ENCODE results near the gene ITPK1. TPM values are rescaled to one million over a fixed set of nuclear protein-coding genes. Genes with fewer than 3 reads are reported as not detected.

ITPK1 gene
- total and polyA plus RNA-seq, 2 experiments from 2014 or later: 18.7 to 35.0 TPM

DNA sequence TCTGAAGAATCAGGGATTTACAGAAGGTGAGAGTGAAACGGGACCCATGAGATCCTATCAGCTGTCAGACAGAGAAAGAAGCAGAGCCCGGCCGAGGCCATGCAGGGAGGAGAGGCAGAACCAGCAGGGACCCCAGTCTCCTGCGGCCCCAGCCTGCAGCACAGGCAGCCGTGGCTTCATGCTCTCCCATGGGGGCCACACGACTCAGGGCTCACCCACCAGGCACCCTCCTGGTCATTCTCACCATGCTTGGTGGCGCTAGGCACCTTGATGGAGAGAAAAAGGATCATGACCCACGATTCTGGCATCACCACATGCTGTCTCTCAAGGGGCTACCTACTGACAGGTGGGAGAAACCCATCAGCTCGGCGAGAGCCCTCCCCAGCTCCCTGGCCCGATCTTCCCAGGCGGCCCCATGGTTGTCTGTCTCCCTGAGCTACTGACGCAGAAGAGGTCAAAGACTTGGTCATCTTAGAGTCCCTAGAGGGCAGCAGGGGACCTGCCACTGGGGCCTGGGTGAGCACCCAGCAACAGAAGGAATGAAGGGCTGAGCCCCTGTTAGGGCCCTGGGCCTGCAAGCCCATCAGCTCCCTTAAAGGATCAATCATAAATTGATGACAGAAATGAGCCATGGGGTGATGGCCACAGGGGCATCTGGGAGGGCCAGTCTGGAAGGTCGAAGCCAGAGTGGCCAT lies 58.0 kb downstream of the ITPK1 start:
- Histone ChIP-seq H3K4me2 (ENCODE audit: unreplicated experiment) (no peak overlapping the region), H2AFZ (no peak overlapping the region), H3K27me3 (replicated peaks; ENCODE audit: insufficient read depth) (no peaks in the 10 kb centered on the region), H3K4me1 (ENCODE audit: insufficient read depth) (peaks cover 14% of the 10 kb centered on the region), H3K4me3 (no peak overlapping the region), H4K20me1 (ENCODE audit: insufficient read depth) (no peaks in the 10 kb centered on the region), H3K79me2 (ENCODE audit: insufficient read depth) (no peaks in the 10 kb centered on the region), H3K9me2 (ENCODE audit: insufficient read depth) (no peaks in the 10 kb centered on the region), H3K9ac (no peak overlapping the region), H3K27ac (no peak overlapping the region), H3K9me3 (ENCODE audit: low read depth) (no peaks in the 10 kb centered on the region), H3K36me3 (ENCODE audit: low read depth) (no peaks in the 10 kb centered on the region), H3F3A (ENCODE audit: insufficient read depth) (no peaks in the 10 kb centered on the region)
- no peak for DNase-seq
- 92 to 96% methylated on average over 14 of the region's 14 CpGs for WGBS, 2 experiments (ENCODE audit: low coverage in 1 of 2, low lambda C conversion rate in 2 of 2, missing lambda C conversion rate in 2 of 2)
- TF ChIP-seq EZH2phosphoT487 (IDR thresholded peaks at IDR 0.05; ENCODE audit: insufficient read depth, low read depth) (no peak), EZH2 (IDR thresholded peaks at IDR 0.05; ENCODE audit: insufficient read depth, poor library complexity, severe bottlenecking) (no peak)
- in situ Hi-C loops (cut with MboI): no loop called here

DNA sequence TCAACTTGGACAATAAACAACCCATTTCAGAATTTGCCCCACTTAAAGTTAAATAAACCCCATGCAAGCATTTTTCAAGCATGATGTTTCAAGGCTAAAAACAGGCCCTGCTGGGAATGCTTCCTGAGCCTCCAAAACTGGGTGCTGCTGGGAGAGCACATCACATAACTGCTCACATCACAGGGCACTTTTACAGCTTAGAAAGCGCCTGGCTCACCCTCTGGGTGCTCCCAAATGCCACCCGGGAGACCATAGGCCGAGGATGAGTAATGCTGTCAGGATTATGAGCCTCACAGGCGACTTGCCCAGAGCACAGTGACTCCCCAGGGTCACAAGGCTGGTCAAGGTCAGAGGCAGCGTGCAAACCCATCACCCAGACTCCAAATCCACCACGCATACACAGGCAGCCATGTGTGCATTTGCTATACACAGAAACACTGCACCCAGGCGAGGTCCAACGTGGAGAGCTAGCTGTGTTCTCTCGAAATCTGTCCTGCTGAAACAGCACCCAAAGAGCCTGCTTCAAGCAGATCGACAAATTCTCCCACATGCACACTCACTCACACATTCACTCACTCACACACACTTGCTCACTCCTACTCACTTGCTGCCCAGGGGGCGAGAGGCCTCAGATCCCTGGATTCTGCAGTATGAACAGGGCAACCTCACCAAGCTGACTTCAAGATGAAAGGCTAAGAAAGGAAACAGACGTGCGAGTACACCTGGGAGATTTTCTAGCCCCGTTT lies 58.7 kb downstream of the ITPK1 start:
- in situ Hi-C loops (cut with MboI): no loop called here
- Histone ChIP-seq H3K79me2 (ENCODE audit: insufficient read depth) (no peaks in the 10 kb centered on the region), H3K4me1 (ENCODE audit: insufficient read depth) (peaks cover 14% of the 10 kb centered on the region), H3K27me3 (replicated peaks; ENCODE audit: insufficient read depth) (no peaks in the 10 kb centered on the region), H3K27ac (no peak overlapping the region), H3K9ac (0 out of 2 replicates have a peak overlapping the region, but pooled peaks have one; percentile 10), H3K4me3 (no peak overlapping the region), H3F3A (ENCODE audit: insufficient read depth) (no peaks in the 10 kb centered on the region), H4K20me1 (ENCODE audit: insufficient read depth) (no peaks in the 10 kb centered on the region; the same call in 1 of the 2 replicates), H2AFZ (no peak overlapping the region), H3K36me3 (ENCODE audit: low read depth) (no peaks in the 10 kb centered on the region), H3K9me3 (ENCODE audit: low read depth) (no peaks in the 10 kb centered on the region), H3K9me2 (ENCODE audit: insufficient read depth) (no peaks in the 10 kb centered on the region), H3K4me2 (ENCODE audit: unreplicated experiment) (peak overlapping the region; percentile 7)
- TF ChIP-seq EZH2phosphoT487 (IDR thresholded peaks at IDR 0.05; ENCODE audit: insufficient read depth, low read depth) (no peak), EZH2 (IDR thresholded peaks at IDR 0.05; ENCODE audit: insufficient read depth, poor library complexity, severe bottlenecking) (no peak)
- DNase-seq: peak; percentile 50
- 82 to 83% methylated on average over 14 of the region's 14 CpGs for WGBS, 2 experiments (ENCODE audit: low coverage in 1 of 2, low lambda C conversion rate in 2 of 2, missing lambda C conversion rate in 2 of 2)

- 86 to 93% methylated on average over 5 of the region's 5 CpGs for WGBS, 2 experiments (ENCODE audit: low coverage in 1 of 2, low lambda C conversion rate in 2 of 2, missing lambda C conversion rate in 2 of 2)
- DNase-seq: peak; percentile 47
- peak overlapping the region; percentile 7 for H3K4me2 ChIP-seq (ENCODE audit: unreplicated experiment)
- 0 out of 2 replicates have a peak overlapping the region, but pooled peaks have one; percentile 10 for H3K9ac ChIP-seq
- H3K9me3 ChIP-seq (ENCODE audit: low read depth): no peaks in the 10 kb centered on the region
- peaks cover 14% of the 10 kb centered on the region for H3K4me1 ChIP-seq (ENCODE audit: insufficient read depth)
- H3K27me3 ChIP-seq (replicated peaks; ENCODE audit: insufficient read depth): no peaks in the 10 kb centered on the region
- H3K9me2 ChIP-seq (ENCODE audit: insufficient read depth): no peaks in the 10 kb centered on the region
- no peak overlapping the region for H3K27ac ChIP-seq
- H4K20me1 ChIP-seq (ENCODE audit: insufficient read depth): no peaks in the 10 kb centered on the region; the same call in 1 of the 2 replicates
- in situ Hi-C loops (cut with MboI): no loop called here
- TF ChIP-seq EZH2phosphoT487 (IDR thresholded peaks at IDR 0.05; ENCODE audit: insufficient read depth, low read depth) (no peak), EZH2 (IDR thresholded peaks at IDR 0.05; ENCODE audit: insufficient read depth, poor library complexity, severe bottlenecking) (no peak)
- no peaks in the 10 kb centered on the region for H3F3A ChIP-seq (ENCODE audit: insufficient read depth)
- no peak overlapping the region for H2AFZ ChIP-seq
- no peaks in the 10 kb centered on the region for H3K36me3 ChIP-seq (ENCODE audit: low read depth)
- H3K79me2 ChIP-seq (ENCODE audit: insufficient read depth): no peaks in the 10 kb centered on the region
- H3K4me3 ChIP-seq: no peak overlapping the region
Observed at GRCh38 chr14:93056166-93056839, 59.4 kb downstream of the ITPK1 start.

GRCh38 chr14:93055651-93056115 lies 60.0 kb downstream of the ITPK1 start:
- no peak overlapping the region for H3K27ac ChIP-seq
- 99% methylated on average over 9 of the region's 9 CpGs for WGBS, 2 experiments (ENCODE audit: low coverage in 1 of 2, low lambda C conversion rate in 2 of 2, missing lambda C conversion rate in 2 of 2)
- in situ Hi-C loops (cut with MboI): no loop called here

More at GRCh38 chr14:93055651-93056115, 60.0 kb downstream of the ITPK1 start:
- Histone ChIP-seq H3K4me2 (ENCODE audit: unreplicated experiment) (no peak overlapping the region), H3K4me1 (ENCODE audit: insufficient read depth) (peaks cover 14% of the 10 kb centered on the region), H3K9ac (no peak overlapping the region), H3K79me2 (ENCODE audit: insufficient read depth) (no peaks in the 10 kb centered on the region), H3K27me3 (replicated peaks; ENCODE audit: insufficient read depth) (no peaks in the 10 kb centered on the region), H3K4me3 (no peak overlapping the region), H3K9me3 (ENCODE audit: low read depth) (no peaks in the 10 kb centered on the region), H2AFZ (no peak overlapping the region), H4K20me1 (ENCODE audit: insufficient read depth) (no peaks in the 10 kb centered on the region; the same call in 1 of the 2 replicates), H3F3A (ENCODE audit: insufficient read depth) (no peaks in the 10 kb centered on the region), H3K9me2 (ENCODE audit: insufficient read depth) (no peaks in the 10 kb centered on the region), H3K36me3 (ENCODE audit: low read depth) (no peaks in the 10 kb centered on the region)
- DNase-seq: no peak
- no peak for TF ChIP-seq EZH2phosphoT487 (IDR thresholded peaks at IDR 0.05; ENCODE audit: insufficient read depth, low read depth)
- no peak for TF ChIP-seq EZH2 (IDR thresholded peaks at IDR 0.05; ENCODE audit: insufficient read depth, poor library complexity, severe bottlenecking)

All from GM23248 (cell line).